ENCODE measurements around the gene TMEM129.

Gene TMEM129

GRCh38 chr4:1721003-1721665 is at the start of gene TMEM129, which contains the start of gene TACC3:
TSS of gene TMEM129 (minus strand) at chr4:1721323. CDS start at chr4:1720837, 486 bp downstream.
TSS of gene TACC3 (plus strand) at chr4:1721521. CDS start at chr4:1723422, 1,901 bp downstream.
- Histone ChIP-seq H3K9me3 (ENCODE audit: control insufficient read depth, insufficient read depth, low read length) (no peaks in the 10 kb centered on the region), H3K36me3 (ENCODE audit: insufficient read depth, low read length) (peaks cover 16% of the 10 kb centered on the region), H3K9ac (ENCODE audit: low read depth, low read length) (peak within 1 kb of the TSS; percentile 97), H3K4me1 (ENCODE audit: insufficient read depth, low read length) (peaks cover 7% of the 10 kb centered on the region; the same call in 1 of the 2 replicates)

- no peak overlapping the region for H3K9ac ChIP-seq (ENCODE audit: low read depth, low read length)
- H3K9me3 ChIP-seq (ENCODE audit: control insufficient read depth, insufficient read depth, low read length), result no peaks in the 10 kb centered on the region
- no peaks in the 10 kb centered on the region for H3K36me3 ChIP-seq (ENCODE audit: insufficient read depth, low read length)
- peaks cover 25% of the 10 kb centered on the region for H3K4me1 ChIP-seq (ENCODE audit: insufficient read depth, low read length)
Measured at GRCh38 chr4:1770791-1771231, 49.7 kb upstream of the TMEM129 start.

GRCh38 chr4:1770245-1770644 is 49.1 kb upstream of the TMEM129 start:
- peaks cover 30% of the 10 kb centered on the region for H3K4me1 ChIP-seq (ENCODE audit: insufficient read depth, low read length)
- no peak overlapping the region for H3K9ac ChIP-seq (ENCODE audit: low read depth, low read length)
- H3K9me3 ChIP-seq (ENCODE audit: control insufficient read depth, insufficient read depth, low read length), result no peaks in the 10 kb centered on the region
- H3K36me3 ChIP-seq (ENCODE audit: insufficient read depth, low read length), result no peaks in the 10 kb centered on the region

- H3K9ac ChIP-seq (ENCODE audit: low read depth, low read length), result no peak overlapping the region
Measured at GRCh38 chr4:1769692-1770091, 48.6 kb upstream of the TMEM129 start.

GRCh38 chr4:1768367-1769034 is 47.4 kb upstream of the TMEM129 start:
- H3K36me3 ChIP-seq (ENCODE audit: insufficient read depth, low read length), result no peaks in the 10 kb centered on the region
- no peaks in the 10 kb centered on the region for H3K9me3 ChIP-seq (ENCODE audit: control insufficient read depth, insufficient read depth, low read length)
- peaks cover 32% of the 10 kb centered on the region for H3K4me1 ChIP-seq (ENCODE audit: insufficient read depth, low read length)
- H3K9ac ChIP-seq (ENCODE audit: low read depth, low read length), result peak overlapping the region; percentile 7; the same call in 1 of the 2 replicates

More at GRCh38 chr4:1769692-1770091, 48.6 kb upstream of the TMEM129 start:
- no peaks in the 10 kb centered on the region for H3K36me3 ChIP-seq (ENCODE audit: insufficient read depth, low read length)
- H3K4me1 ChIP-seq (ENCODE audit: insufficient read depth, low read length), result peaks cover 32% of the 10 kb centered on the region
- H3K9me3 ChIP-seq (ENCODE audit: control insufficient read depth, insufficient read depth, low read length), result no peaks in the 10 kb centered on the region

- no peaks in the 10 kb centered on the region for H3K36me3 ChIP-seq (ENCODE audit: insufficient read depth, low read length)
- no peaks in the 10 kb centered on the region for H3K9me3 ChIP-seq (ENCODE audit: control insufficient read depth, insufficient read depth, low read length)
- peak overlapping the region; percentile 7; the same call in 1 of the 2 replicates for H3K9ac ChIP-seq (ENCODE audit: low read depth, low read length)
- peaks cover 32% of the 10 kb centered on the region for H3K4me1 ChIP-seq (ENCODE audit: insufficient read depth, low read length)
Measured at GRCh38 chr4:1767770-1768366, 46.7 kb upstream of the TMEM129 start.

- H3K9me3 ChIP-seq (ENCODE audit: control insufficient read depth, insufficient read depth, low read length), result no peaks in the 10 kb centered on the region
- peaks cover 32% of the 10 kb centered on the region for H3K4me1 ChIP-seq (ENCODE audit: insufficient read depth, low read length)
- H3K36me3 ChIP-seq (ENCODE audit: insufficient read depth, low read length), result no peaks in the 10 kb centered on the region
- peak overlapping the region; percentile 42; the same call in 1 of the 2 replicates for H3K9ac ChIP-seq (ENCODE audit: low read depth, low read length)
Measured at GRCh38 chr4:1767061-1767769, 46.1 kb upstream of the TMEM129 start.

- H3K36me3 ChIP-seq (ENCODE audit: insufficient read depth, low read length), result no peaks in the 10 kb centered on the region
- peak overlapping the region; percentile 42 for H3K9ac ChIP-seq (ENCODE audit: low read depth, low read length)
- H3K9me3 ChIP-seq (ENCODE audit: control insufficient read depth, insufficient read depth, low read length), result no peaks in the 10 kb centered on the region
- peaks cover 32% of the 10 kb centered on the region for H3K4me1 ChIP-seq (ENCODE audit: insufficient read depth, low read length)
Measured at GRCh38 chr4:1766106-1767060, 45.3 kb upstream of the TMEM129 start.

GRCh38 chr4:1765409-1766072 is 44.4 kb upstream of the TMEM129 start:
- no peak overlapping the region for H3K9ac ChIP-seq (ENCODE audit: low read depth, low read length)
- peaks cover 24% of the 10 kb centered on the region; the same call in 1 of the 2 replicates for H3K4me1 ChIP-seq (ENCODE audit: insufficient read depth, low read length)
- no peaks in the 10 kb centered on the region for H3K36me3 ChIP-seq (ENCODE audit: insufficient read depth, low read length)
- no peaks in the 10 kb centered on the region for H3K9me3 ChIP-seq (ENCODE audit: control insufficient read depth, insufficient read depth, low read length)

- Histone ChIP-seq H3K9ac (ENCODE audit: low read depth, low read length) (no peak overlapping the region), H3K9me3 (ENCODE audit: control insufficient read depth, insufficient read depth, low read length) (no peaks in the 10 kb centered on the region), H3K4me1 (ENCODE audit: insufficient read depth, low read length) (peaks cover 30% of the 10 kb centered on the region; the same call in 1 of the 2 replicates), H3K36me3 (ENCODE audit: insufficient read depth, low read length) (no peaks in the 10 kb centered on the region)
Measured at GRCh38 chr4:1764670-1765069, 43.5 kb upstream of the TMEM129 start.

- Histone ChIP-seq H3K9ac (ENCODE audit: low read depth, low read length) (no peak overlapping the region), H3K4me1 (ENCODE audit: insufficient read depth, low read length) (peaks cover 27% of the 10 kb centered on the region; the same call in 1 of the 2 replicates), H3K36me3 (ENCODE audit: insufficient read depth, low read length) (no peaks in the 10 kb centered on the region), H3K9me3 (ENCODE audit: control insufficient read depth, insufficient read depth, low read length) (no peaks in the 10 kb centered on the region)
Measured at GRCh38 chr4:1763550-1764080, 42.5 kb upstream of the TMEM129 start.

GRCh38 chr4:1763070-1763549 is 42.0 kb upstream of the TMEM129 start:
- Histone ChIP-seq H3K4me1 (ENCODE audit: insufficient read depth, low read length) (peaks cover 22% of the 10 kb centered on the region; the same call in 1 of the 2 replicates), H3K36me3 (ENCODE audit: insufficient read depth, low read length) (no peaks in the 10 kb centered on the region), H3K9ac (ENCODE audit: low read depth, low read length) (no peak overlapping the region), H3K9me3 (ENCODE audit: control insufficient read depth, insufficient read depth, low read length) (no peaks in the 10 kb centered on the region)

Data from ES-I3 (cell line).